GM18867 (cell line): ENCODE data around the gene TPPP2.

Source experiments
- ATAC-seq: cut with Tn5 transposase; IDR thresholded peaks from one replicate; pipeline ENCODE4 v1.9.1; 2021; ENCODE audit warnings: mild to moderate bottlenecking, moderate library complexity; ENCODE audit not compliant: unreplicated experiment

The TPPP2 gene

DNA sequence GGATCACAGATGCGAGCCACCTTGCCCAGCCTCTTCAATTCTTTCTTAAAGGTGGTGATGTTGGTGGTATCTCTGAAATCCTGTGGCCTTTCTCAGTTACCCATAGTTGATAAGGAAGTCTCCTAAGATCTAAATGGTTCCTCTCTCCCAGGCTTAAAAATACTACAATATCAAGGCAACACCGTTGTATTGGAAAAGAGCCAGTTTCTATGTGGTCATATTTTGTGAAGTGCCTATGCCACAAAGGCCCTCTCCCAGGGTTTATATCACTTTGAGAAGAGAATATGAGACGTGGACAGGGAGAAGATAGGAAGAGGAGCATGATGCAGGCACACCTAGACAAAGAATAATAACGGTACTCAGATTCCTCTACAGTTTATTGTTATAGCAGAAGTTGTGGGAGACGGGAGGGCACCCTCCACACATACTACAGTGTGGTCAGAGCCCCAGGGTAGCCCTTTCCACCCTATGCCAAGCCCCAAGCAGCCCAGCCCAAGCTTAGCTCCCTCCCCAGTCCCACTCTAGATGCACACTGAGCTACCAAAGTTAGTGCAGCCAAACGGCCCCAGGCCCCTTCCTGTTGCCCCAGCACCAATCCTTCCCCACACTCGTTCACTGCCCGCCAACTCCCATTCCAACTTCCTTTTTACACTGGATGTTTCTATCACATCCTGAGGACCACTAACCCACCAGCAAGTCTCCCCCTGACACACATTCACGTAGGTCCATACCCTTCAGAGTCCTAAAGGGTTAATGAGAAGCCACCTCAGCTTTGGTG lies 13.4 kb upstream of the TPPP2 start:
- ATAC-seq = no peak

DNA sequence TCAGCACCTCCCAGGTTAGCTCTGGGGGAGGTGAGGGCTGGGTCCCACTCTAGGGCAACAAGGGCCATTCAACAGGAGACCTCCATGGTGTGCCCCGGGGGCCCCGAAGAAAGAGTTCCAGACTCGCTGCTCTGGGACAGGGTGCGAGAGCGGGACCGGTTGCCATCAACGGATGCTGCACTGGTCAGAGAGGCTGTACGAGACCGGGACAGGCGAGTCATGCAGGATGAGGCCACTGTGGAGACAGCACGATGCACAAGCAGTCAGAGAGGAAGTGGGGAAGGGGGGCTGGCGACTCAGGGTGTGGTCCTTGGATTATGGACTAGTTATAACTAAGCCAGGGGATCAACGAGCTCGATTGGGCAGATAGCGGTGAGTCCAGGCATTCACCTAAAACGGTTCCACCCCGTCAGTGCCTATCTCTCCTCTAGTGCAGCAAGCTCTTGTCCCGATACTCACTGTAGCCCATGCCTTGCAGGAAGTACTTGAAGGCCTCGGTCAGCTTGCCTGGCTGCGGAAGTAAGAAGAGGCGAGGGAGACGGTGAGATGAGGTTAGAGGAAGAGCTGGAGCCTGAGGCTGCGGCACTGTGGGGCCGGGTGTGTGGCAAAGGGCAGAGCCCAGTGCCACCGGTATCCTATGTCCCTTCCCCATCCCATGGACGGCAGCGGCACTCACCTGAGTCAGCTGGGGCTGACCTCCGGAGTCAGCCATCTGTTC lies 12.3 kb upstream of the TPPP2 start:
- ATAC-seq = no peak

DNA sequence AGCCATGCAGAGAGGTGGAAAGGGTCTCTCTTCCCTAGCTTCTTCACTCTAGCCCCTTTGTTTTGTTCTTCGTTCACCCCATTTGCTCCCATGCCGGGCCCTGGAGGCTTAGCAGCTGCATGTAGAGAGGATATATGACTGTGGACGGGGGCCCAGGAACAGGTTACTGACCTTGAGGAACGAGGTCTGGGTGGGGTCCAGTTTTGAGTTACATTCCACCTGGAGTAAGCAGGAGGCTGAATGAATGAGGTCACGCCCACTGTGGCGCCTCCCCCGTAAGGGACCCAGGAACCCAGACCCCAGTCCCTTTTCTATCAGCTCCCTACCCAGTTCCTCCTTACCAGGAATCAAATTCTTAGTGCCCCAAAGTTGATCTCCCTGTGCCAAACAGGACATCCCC lies 11.7 kb upstream of the TPPP2 start:
- no peak for ATAC-seq

DNA sequence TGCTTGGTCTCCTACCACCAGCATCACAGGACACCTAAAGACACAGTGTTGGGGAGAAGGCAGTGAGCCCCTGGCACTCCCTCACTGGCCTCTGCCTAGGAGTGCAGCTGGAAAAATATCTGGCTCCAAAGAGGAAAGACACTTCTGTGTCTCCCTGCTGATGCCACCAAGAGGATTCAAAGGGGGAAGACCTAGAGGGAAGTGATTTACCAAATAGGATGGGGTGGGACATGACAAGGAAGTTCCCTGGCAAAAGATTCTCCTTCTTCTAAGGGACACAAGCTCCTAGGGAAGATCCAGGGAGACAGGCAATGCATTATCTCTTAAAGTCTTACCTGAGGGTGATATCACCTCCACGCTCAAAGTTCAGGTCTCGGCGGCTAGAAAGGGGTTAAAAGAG lies 11.2 kb upstream of the TPPP2 start:
- no peak for ATAC-seq

DNA sequence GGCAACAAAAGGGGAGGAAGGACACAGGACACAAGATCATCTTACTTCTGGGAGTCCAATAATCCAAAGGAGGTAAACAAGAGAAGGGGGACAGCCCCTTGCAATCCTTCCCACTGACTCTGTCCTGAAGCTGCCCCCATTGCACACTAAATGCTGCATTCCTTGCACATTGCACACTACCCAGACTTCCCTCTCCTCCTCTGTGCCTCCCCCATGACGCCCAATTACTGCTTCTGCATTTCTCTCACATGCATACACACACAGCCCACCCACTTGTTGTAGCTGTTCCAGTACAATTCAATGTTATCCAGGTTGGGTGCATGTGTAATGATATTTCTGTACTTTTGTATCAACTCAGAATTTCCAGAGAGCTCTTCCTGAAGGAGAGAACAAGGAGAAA lies 10.7 kb upstream of the TPPP2 start:
- no peak for ATAC-seq

DNA sequence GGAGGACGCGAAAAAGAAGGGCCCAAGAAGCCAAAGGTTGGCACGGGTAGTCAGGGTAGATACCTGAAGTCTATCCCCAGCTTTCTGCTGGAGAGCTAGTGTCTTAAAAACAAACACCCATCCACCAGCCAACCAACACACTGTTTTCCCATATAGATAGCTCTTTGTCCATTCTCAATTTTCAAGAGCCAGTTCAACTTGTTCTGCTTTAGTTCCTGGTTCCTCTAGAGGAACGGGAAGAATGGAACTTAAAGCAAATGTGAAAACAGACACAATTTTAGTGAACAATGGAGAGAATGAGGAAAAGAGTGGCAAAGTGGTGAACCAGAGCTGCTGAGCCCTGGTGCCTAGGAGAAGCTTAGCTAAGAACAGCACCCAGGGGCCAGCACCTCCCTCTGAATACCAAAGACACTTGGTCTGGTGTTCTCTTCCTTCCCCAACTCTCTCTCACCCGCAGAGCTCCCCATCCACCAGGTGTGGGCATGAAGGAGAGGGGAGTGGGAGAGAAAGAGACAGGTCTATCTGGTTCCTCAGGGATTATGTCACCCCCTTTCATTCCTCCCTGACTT lies 9.0 kb upstream of the TPPP2 start:
- ATAC-seq = no peak

DNA sequence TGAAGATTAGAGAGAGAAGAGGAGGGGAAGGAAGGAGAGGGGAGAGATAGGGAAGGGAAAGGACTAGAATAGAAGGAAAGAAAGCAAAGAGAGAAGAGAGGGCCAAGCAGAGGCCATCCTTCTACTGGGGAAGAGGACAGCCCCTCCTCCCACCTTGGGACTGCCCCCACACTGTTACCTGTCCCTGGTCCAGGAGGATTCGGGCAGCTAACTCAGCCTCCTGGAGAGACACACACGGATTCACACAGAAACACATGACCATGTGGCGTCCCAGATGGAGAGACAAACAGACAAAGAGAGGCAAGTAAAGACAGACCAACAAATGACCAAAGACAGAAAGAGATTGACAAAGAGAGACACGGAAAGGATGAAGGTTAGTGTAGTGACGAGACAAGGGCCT lies 7.3 kb upstream of the TPPP2 start:
- no peak for ATAC-seq

DNA sequence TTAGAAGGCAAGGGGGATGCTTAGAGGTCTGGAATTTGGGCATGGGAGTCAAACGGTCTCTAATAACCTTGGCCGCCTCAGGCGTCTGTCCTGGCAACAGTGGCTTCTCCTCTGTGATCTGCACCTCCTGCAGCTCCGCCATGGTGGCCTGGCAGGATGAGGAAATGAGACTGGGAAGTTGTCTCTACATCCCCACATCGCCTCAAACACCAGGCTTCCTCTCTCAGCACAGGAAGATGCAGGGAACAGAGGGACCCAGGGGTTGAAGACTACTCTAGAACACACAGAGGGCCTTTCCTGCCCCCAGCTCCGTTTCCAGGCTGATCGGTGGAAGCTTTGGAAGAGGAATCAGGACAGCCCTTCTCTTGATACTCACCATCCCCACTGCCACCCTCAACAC lies 6.8 kb upstream of the TPPP2 start:
- no peak for ATAC-seq

DNA sequence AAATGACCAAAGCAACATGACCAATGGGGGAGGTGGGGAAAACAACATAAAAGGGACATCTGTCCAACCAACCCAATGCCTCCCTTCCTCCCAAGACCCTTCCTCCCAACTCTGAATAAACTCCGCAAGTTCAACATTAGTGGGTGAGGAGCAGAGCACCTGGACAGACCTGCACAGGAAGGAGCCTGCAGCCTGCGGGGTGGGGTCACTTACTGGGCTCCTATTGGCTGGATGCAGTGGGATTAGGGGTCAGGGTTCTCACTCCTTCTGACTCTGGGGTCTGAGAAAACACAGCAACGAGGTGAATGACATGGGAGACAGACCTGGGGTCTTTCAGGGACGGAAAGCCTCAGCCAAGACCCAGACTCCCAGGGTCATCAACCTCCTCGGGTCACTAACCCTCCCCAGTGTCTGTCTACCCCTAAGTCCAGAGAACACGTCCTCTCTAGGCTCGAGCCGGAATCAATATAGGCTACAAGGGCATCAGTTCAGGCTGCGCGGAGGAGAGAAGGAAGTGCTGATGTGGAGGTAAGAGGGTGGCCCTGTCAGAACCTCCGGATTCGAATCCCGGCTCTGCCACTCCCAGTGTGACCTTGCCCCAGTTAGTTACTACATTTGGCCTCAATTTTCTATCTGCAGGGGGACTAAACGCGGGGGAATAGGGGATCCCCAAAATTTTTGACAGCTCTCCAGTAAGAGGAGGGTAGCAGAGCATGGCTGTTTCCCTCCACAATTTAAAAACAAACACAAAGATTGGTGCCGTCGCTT lies 6.0 kb upstream of the TPPP2 start:
- no peak for ATAC-seq

DNA sequence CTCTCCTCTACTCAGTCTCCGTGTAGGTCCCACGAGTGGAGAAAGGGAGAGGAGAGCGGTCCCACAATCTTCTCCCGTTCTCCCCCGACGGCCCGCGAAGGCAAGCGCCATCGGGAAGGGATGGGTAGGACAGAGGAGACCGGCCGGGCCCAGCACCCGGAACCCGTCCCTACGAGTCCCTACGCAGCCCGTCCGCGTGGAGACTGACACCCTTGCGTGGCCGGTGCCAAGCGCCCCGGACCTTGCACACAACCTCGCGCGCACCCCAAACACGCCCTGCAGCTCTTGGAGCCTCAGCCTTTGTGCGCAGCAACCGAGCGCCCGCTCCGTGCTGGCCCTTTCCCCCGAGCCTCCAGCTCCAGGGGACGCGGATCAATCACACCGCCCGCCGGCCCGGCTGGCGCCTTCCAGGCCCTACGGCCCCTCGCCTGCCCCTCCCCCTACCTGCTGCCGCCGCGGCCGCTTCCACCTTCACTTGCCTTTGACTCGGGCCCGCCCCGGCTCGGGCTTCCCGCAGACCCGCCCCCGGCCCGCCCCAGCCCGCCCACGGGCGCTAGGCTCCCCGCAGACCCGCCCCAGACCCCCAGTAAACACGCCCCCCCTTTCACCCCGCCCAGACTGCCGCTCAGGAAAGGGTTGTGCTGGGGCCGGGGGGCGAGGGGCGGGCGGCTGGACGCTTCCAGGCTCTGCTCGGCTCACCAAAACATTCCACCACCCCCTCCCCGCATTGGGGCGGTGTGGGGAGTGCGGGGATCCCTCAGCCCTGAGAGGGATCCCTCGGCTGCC lies 5.2 kb upstream of the TPPP2 start, which contains the start of gene NDRG2:
TSS of gene NDRG2 (minus strand) at position 477 of the 786 bp plus-strand sequence. CDS start 1,746 bp downstream, outside the sequence.
- no peak for ATAC-seq

DNA sequence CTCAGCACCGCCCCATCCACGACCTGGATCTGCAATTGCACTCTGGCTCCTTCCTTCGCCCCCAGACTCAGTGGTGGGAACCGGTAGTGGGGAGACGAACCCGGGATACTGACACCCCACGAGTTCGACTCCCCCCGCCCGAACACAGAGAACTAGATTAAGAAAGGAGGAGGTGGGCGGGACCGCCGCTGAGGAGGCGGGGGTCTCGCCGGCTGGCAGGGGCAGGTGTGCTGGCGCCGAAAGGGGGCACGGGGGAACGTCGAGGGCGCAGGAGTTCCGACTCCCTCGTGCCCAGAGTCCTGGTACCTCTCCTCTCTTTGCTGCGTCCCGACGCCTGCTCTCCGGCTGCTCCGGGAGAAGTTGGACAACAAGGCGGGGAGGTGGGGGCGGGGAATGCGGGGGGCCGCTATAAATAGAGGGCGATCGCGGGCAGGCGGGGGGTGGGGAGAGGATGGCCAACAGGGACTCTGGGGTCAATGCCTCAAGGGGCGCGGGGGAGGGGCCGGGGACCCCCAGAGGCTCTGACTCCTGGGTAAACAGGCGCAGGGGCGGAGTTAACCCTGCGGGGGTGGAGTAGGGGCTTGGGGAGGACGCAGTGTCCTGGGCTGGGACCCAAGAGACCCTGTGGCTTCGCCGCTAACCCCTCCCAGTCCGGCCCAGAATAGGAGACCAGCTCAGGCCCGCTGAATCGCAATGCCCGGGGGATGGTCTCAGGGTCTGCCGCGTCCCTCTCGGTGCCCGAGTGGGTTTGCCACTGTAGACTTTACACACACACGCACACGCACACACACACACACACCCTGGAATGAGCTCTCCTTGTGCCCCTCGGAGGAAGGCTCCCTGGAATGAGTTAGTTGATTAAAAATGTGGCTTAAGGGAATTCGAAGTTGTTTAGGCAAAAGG lies 4.4 kb upstream of the TPPP2 start:
- ATAC-seq = no peak

DNA sequence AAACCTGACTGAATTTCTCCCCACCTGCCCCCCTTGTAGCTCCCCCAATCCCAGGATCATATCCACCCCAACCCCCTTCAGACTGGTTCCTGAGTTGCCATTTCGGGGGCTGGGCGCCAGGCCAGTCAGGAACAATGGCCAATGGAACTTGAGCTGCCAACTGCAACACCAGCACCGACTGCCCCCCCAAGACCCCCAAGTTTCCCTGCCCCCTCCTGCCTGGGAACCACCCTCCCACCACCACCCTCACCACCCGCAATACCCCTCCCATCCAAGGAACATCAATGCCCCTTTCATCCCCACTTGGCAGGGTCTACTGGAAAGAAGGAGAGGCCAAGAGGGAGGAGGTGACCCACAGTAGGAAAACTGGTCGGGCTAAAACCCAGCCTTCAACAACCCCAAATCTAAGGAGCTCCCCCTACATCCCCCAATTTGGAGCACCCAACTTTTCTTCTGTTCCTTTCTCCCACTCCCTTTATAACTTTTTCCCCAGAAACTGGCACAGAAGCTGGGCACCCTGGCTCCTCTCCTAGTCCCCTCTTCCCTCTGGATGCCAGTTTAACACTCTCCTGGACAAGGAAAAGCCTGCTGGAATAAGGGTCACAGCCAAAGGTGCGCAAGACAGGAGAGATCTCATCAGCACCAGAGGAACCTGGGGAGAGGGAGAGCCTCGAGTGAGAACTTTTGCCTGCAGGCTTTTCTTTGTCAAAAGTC lies 3.6 kb upstream of the TPPP2 start:
- ATAC-seq = no peak

DNA sequence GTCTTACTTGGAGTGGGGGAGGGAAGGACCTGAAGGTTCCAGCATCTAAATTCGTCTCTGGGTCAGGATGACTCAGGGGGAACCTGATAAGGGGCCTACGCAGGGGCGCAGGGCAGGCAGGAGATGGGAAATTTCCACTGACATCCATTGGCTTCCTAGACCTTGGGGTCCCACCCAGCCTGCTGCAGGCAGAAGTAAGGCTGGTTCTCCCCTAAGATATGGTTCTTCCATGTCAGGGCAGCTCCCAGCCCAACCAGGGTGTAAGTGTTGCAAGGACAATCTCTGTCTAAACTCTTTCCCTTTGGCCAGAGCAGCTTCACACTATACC lies 3.1 kb upstream of the TPPP2 start:
- ATAC-seq = no peak

DNA sequence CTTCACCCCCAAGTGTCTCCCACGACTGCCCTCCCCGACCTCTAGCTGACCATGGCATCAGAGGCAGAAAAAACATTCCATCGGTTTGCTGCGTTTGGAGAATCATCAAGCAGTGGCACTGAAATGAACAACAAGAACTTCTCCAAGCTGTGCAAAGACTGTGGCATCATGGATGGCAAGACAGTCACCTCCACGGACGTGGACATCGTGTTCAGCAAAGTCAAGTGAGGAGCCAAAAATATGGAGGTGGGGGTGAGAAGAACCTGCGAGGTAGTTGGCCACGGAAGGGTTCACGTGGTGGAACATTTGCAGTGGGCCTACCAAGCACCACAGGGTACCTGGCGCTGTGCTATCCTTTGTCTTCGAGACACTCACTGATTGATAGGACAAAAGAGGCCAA lies 514 bp downstream of the TPPP2 start:
- no peak for ATAC-seq

DNA sequence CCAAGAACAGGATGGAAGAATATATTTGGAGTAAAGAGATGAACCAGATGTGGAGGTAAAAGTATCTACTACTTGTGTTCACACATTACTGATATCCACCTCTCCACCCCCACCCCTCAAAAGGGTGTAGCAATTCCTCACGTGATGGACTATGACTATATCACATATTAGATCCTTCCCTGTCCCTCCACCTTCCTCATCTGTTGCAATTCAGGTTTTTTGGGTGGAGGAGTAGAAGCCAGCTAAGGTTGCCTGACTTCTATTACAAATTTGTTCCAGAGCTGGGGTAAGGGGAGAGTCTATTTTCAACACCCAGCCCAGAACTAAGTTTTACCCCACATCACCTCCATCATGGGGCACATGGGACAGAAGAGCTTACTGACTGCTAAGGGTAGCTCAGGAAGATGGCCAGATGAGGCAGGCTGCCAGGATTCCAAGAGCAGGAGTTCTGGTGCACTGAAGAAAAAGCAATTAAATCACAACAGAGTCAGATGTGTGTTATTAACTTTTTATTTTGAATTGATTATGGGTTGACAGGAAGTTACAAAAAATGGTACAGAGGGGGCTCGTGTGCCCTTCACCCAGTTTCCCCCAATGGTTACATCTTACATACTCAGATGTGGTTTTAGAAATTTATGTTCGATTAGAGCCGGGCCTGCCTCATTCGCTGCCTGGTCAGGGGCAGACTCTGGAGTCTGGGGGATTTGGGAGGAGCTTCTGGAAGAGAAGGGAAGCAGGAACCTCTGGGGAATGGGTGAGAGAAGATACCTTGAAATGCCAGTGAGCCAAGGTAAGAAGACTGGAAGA lies 2.5 kb downstream of the TPPP2 start:
- ATAC-seq = no peak

DNA sequence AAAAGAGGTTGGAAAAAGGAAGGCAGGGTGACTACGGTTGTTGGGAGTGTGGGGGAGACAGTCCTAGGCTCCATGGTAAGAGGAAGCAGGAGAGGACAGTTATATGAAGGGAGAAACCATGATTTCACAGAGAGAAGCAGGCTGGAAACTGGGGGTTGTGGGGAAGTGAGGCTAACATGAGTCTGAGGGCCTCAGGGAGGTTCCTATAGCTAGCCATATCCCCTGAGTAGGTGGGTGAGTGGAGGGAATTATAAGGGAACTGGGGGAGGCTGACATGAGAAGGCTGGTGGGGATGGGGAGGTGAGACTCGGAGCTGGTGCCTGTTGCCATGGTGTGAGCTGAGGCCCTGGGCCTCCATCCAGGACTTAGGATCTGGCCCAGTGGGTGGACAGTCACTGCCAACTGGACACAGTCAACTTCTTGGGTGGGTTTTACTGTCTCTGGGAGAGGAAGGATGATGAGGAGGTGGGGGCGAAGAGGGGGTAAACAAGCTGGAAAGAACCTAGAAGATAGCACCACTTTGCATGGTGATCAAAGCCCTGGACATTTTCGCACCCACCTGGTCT lies 3.2 kb downstream of the TPPP2 start:
- no peak for ATAC-seq

DNA sequence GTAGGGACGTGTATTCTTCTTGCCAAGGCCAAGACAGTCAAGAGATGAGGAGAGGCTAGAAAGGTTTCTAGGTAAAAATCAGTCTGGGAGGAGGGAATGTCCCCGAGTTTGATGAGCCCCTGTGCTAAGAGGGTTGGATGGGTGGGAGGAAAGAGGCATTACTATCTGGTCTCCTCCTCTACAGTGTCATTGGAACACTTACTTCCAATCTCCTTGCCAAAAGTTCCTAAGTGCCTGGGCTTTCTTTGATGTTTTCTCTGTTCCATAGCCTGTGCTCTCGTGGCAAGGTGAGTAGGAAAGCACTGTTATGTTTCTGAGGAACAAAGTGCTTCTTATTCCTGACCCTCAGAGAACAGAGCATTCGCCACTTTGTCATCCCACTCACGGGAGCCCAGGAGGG lies 4.7 kb downstream of the TPPP2 start, which contains the start of gene RNASE13:
TSS of gene RNASE13 (minus strand) at position 101 of the 400 bp plus-strand sequence. CDS start 519 bp downstream, outside the sequence.
- no peak for ATAC-seq

DNA sequence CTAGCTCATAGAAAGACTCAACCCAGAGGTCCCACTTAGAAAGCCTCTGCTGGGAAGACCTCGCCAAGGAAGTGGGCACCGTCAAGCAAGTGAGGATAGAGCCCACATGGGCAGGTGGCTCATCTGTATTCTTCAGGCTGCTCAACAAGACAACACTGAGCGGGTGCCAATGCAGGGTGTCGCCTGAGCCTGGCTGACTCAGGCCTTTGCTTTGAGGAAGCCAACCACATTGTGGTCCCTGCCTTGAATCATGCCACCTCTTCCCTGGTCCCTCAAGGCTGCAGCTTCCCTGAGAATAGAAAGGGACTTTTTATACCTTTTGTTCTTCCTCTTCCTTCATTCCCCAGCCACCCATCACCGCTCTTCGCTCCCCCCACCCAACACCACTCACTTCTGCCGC lies 6.7 kb downstream of the TPPP2 start:
- no peak for ATAC-seq
